HG02938 (cell line): ENCODE measurements around the gene MYT1.

ENCODE experiments used
- ATAC-seq: cut with Tn5 transposase; IDR thresholded peaks from one replicate; pipeline ENCODE4 v1.9.1; 2021; ENCODE audit warnings: mild to moderate bottlenecking, moderate library complexity; ENCODE audit not compliant: unreplicated experiment

MYT1 gene

GRCh38 chr20:64139199-64140060, 24.8 kb upstream of the MYT1 start:
- ATAC-seq, result no peak

- no peak for ATAC-seq
Measured at GRCh38 chr20:64140061-64140931, 24.0 kb upstream of the MYT1 start.

GRCh38 chr20:64140956-64141355, 23.3 kb upstream of the MYT1 start:
- no peak for ATAC-seq

- no peak for ATAC-seq
Measured at GRCh38 chr20:64142590-64142989, 21.7 kb upstream of the MYT1 start.

- ATAC-seq, result no peak
Measured at GRCh38 chr20:64143018-64143801, 21.0 kb upstream of the MYT1 start.

GRCh38 chr20:64144144-64144912, 19.9 kb upstream of the MYT1 start:
- no peak for ATAC-seq

GRCh38 chr20:64145458-64146300, 18.6 kb upstream of the MYT1 start:
- no peak for ATAC-seq

- ATAC-seq, result no peak
Measured at GRCh38 chr20:64146301-64146935, 17.8 kb upstream of the MYT1 start.

GRCh38 chr20:64146936-64147477, 17.2 kb upstream of the MYT1 start:
- no peak for ATAC-seq

GRCh38 chr20:64148581-64148980, 15.7 kb upstream of the MYT1 start:
- ATAC-seq, result no peak

- no peak for ATAC-seq
Measured at GRCh38 chr20:64149141-64149540, 15.1 kb upstream of the MYT1 start.

- ATAC-seq, result no peak
Measured at GRCh38 chr20:64149809-64150560, 14.3 kb upstream of the MYT1 start.

GRCh38 chr20:64150756-64151632, 13.3 kb upstream of the MYT1 start:
- no peak for ATAC-seq

GRCh38 chr20:64151633-64152530, 12.4 kb upstream of the MYT1 start:
- no peak for ATAC-seq

GRCh38 chr20:64152906-64153305, 11.3 kb upstream of the MYT1 start:
- no peak for ATAC-seq

GRCh38 chr20:64153410-64153809, 10.8 kb upstream of the MYT1 start:
- no peak for ATAC-seq
